Dermis microvascular lymphatic vessel endothelial cell (primary cell): ENCODE measurements around the gene RNASE8. TPM values are rescaled to one million over a fixed set of nuclear protein-coding genes. Genes with fewer than 3 reads are reported as not detected.

Experiments
- DNase-seq, 2 donors: peaks; one replicate each; pipeline versions ENCODE4 v3.0.0 to v3.0.0-alpha.2; 2010; ENCODE audit warnings: low read depth in 2 of 2
- total RNA-seq: library from RNA; depleted of rRNA; stranded (reverse); fragments of >200 nt; gene quantifications from 2 replicates; pipeline ENCODE4 v1.2.1, GENCODE V29; 2014

The RNASE8 gene
- total RNA-seq, 1 donor from 2014 or later: not detected

- DNase-seq: no peak
These were observed 4.2 kb upstream of the RNASE8 start for GRCh38 chr14:21053184-21054122.

GRCh38 chr14:21054123-21054767 lies 3.4 kb upstream of the RNASE8 start:
- no peak for DNase-seq

GRCh38 chr14:21054768-21055145 lies 2.9 kb upstream of the RNASE8 start:
- DNase-seq: no peak

GRCh38 chr14:21055432-21056117 lies 2.0 kb upstream of the RNASE8 start:
- no peak for DNase-seq

- DNase-seq: no peak
These were observed 980 bp upstream of the RNASE8 start for GRCh38 chr14:21056520-21057163.

GRCh38 chr14:21058903-21059302 lies 1.3 kb downstream of the RNASE8 start:
- no peak for DNase-seq

- no peak for DNase-seq
These were observed 2.4 kb downstream of the RNASE8 start for GRCh38 chr14:21059842-21060613.

- no peak for DNase-seq
These were observed 3.2 kb downstream of the RNASE8 start for GRCh38 chr14:21060614-21061346.

- no peak for DNase-seq
These were observed 3.7 kb downstream of the RNASE8 start for GRCh38 chr14:21061347-21061668.

- no peak for DNase-seq
These were observed 5.9 kb downstream of the RNASE8 start for GRCh38 chr14:21063479-21063878.

GRCh38 chr14:21066882-21067502 lies 9.4 kb downstream of the RNASE8 start:
- no peak for DNase-seq

GRCh38 chr14:21068521-21069387 lies 11.1 kb downstream of the RNASE8 start:
- peak; percentile 43 to 63 for DNase-seq

- no peak for DNase-seq
These were observed 11.9 kb downstream of the RNASE8 start for GRCh38 chr14:21069388-21070082.

GRCh38 chr14:21070083-21070609 lies 12.5 kb downstream of the RNASE8 start, which contains the start of gene ARHGEF40:
TSS of gene ARHGEF40 (plus strand) at chr14:21070304. CDS start at chr14:21070397, 93 bp downstream.
- peak in 1 of 2 donors; percentile 35 for DNase-seq

- peak in 1 of 2 donors; percentile 10 for DNase-seq
These were observed 13.1 kb downstream of the RNASE8 start for GRCh38 chr14:21070610-21071224.

- peak in 1 of 2 donors; percentile 70 for DNase-seq
These were observed 13.8 kb downstream of the RNASE8 start for GRCh38 chr14:21071225-21072030.
